Fibroblast of the aortic adventitia (primary cell): Measurements from ENCODE around the gene FER1L5. TPM values are rescaled to one million over a fixed set of nuclear protein-coding genes. Genes with fewer than 3 reads are reported as not detected.

Experiments
- DNase-seq: peaks from one replicate; pipeline ENCODE4 v3.0.0-alpha.2; 2010; ENCODE audit warnings: low read depth
- H3K4me3 ChIP-seq: 2 replicates; pipeline ENCODE4 v1.5.1; 2011; ENCODE audit warnings: low read depth, mild to moderate bottlenecking, control low read depth, low read length, moderate library complexity
- CTCF ChIP-seq: IDR thresholded peaks from 2 replicates; pipeline ENCODE4 v1.5.1; 2011; ENCODE audit warnings: mild to moderate bottlenecking, low read length, control low read depth, inconsistent platforms; ENCODE audit not compliant: insufficient read depth
- total RNA-seq: library from RNA; depleted of rRNA; stranded (reverse); fragments of >200 nt; gene quantifications from 2 replicates; pipeline ENCODE4 v1.2.3, GENCODE V29; 2012; ENCODE audit warnings: low replicate concordance

Gene FER1L5
- total RNA-seq, 1 donor: 0.18 TPM

GRCh38 chr2:96679848-96680247 lies 37.3 kb downstream of the FER1L5 start:
- no peak overlapping the region for H3K4me3 ChIP-seq
- DNase-seq: peak; percentile 22

GRCh38 chr2:96680561-96681141 lies 38.1 kb downstream of the FER1L5 start:
- no peak for TF ChIP-seq CTCF
- no peak overlapping the region for H3K4me3 ChIP-seq
- no peak for DNase-seq

More at GRCh38 chr2:96679848-96680247, 37.3 kb downstream of the FER1L5 start:
- TF ChIP-seq CTCF: no peak

GRCh38 chr2:96681540-96681939 lies 39.0 kb downstream of the FER1L5 start:
- H3K4me3 ChIP-seq: no peak overlapping the region
- no peak for TF ChIP-seq CTCF
- DNase-seq: no peak

GRCh38 chr2:96683307-96683706 lies 40.7 kb downstream of the FER1L5 start:
- no peak for TF ChIP-seq CTCF
- DNase-seq: no peak
- no peak overlapping the region for H3K4me3 ChIP-seq

GRCh38 chr2:96683972-96684820 lies 41.6 kb downstream of the FER1L5 start:
- no peak overlapping the region for H3K4me3 ChIP-seq
- TF ChIP-seq CTCF: no peak
- DNase-seq: no peak

GRCh38 chr2:96684883-96685576 lies 42.5 kb downstream of the FER1L5 start:
- H3K4me3 ChIP-seq: no peak overlapping the region
- no peak for DNase-seq
- TF ChIP-seq CTCF: no peak
